Measurements from ENCODE around the gene HDGFL3. TPM values are rescaled to one million over a fixed set of nuclear protein-coding genes. Genes with fewer than 3 reads are reported as not detected.

HDGFL3 gene
- total RNA-seq (2022; extraction: Qiagen RNA extraction; ENCODE audit: low read depth) = 51.2 to 81.8 TPM (median 55.6 TPM) in 5 replicates

DNA sequence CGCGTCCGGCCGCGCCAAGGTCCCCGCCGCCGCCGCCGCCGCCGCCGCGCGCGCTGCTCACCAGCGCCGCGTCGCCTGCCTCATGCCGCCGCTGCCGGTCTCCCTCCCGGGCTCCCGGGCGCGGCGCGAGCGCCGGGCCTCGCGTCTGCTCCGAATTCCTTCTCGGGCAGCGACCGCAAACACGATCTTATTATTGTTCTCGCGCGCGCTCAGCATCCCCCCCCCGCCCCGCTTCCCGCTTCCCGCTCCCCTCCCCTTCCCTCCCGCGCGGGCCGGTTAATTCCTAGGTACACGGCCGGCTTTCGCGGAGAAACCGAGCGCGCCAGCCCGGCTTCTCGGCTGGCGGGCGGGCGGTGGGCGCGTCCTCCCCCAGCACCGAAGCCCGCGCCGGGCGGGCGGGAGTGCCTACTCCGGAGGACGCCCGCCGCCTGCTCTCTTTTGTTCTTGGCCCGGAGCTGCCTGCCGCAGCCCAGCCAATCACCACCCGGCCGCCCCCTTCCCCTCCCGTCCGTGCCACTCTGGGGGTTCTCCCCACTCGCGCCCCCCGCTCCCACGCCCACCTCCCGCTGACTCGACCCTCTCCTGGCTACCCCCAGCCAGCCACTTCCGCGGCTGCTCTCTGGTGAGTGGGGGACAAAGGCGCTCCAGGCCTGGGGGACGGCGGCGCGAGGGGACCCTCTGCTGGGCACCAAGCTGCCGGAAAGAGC, at the start of gene HDGFL3:
Gene HDGFL3, minus strand, starts transcription at position 164 of the 707 bp plus-strand sequence. CDS start 409 bp downstream, outside the sequence.

DNA sequence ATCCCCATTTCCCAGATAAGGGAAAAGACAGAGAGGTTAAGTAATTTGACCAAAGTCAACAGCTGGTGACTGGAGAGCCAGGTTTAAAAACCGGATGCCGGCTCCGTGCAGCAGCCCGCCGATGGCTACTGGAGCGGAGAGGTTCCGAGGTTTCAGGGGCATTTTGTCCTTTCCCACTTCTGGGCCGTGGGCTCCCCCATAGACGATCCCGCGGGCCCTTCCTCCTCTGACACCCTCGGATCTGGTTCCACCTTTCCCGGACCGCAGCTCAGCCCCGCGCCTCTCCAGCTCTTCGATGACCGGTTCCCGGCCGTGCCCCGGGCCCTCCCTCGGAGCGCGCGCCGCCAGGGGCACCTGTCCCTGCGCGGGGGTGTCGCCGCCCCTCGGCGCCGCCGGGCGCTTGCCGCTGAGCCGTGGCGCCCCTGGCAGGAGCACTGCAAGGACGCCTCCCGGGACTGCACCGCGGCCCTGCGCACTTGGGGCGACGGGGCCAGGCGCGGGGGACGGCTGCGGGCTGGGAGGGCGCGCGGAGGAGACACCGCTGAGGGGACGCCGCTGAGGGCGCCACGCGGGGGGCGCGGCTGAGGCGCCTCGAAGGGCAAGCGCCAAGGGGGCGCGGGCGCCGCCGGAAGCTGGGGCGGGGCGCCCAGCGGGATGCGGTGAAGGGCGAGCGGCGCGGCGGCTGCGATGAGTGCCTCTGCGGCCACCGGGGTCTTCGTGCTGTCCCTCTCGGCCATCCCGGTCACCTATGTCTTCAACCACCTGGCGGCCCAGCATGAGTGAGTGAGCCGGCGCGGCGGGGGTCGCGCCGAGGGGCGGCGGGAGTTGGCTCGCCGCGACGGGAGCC, 100.4 kb downstream of the HDGFL3 start, which contains the start of gene TM6SF1:
Gene TM6SF1, plus strand, starts transcription at position 652 of the 847 bp plus-strand sequence. Its CDS starts 36 bp downstream, at position 688.

Other genes with a start within 250 kb of the HDGFL3 start
- gene RAMAC, start 221.6 kb downstream of the HDGFL3 start, total RNA-seq (2022; extraction: Qiagen RNA extraction; ENCODE audit: low read depth) = 35.7 to 58.7 TPM (median 44.8 TPM) in 5 replicates
- gene C15orf40, start 196.2 kb downstream of the HDGFL3 start, total RNA-seq (2022; extraction: Qiagen RNA extraction; ENCODE audit: low read depth) = 38.6 to 58.6 TPM (median 48.9 TPM) in 5 replicates
- 39.0 to 62.3 TPM (median 56.4 TPM) in 5 replicates for gene BTBD1, start 140.6 kb downstream of the HDGFL3 start, total RNA-seq (2022; extraction: Qiagen RNA extraction; ENCODE audit: low read depth)
- 0.19 to 0.31 TPM (median 0.28 TPM) in 3 of 5 replicates, not detected in the others for gene TM6SF1, start 100.2 kb downstream of the HDGFL3 start, total RNA-seq (2022; extraction: Qiagen RNA extraction; ENCODE audit: low read depth)
- 0.47 to 0.62 TPM (median 0.53 TPM) in 5 replicates for gene BNC1, start 76.8 kb upstream of the HDGFL3 start, total RNA-seq (2022; extraction: Qiagen RNA extraction; ENCODE audit: low read depth)
- gene SH3GL3, start 239.5 kb upstream of the HDGFL3 start, total RNA-seq (2022; extraction: Qiagen RNA extraction; ENCODE audit: low read depth) = 0.46 to 0.96 TPM (median 0.57 TPM) in 5 replicates